Panc1 (cell line): ENCODE data around the gene ZFHX2.

Experiments used
- CTCF ChIP-seq: fragments of 450-650 bp; IDR thresholded peaks from 2 replicates; pipeline ENCODE4 v1.5.1; 2017; ENCODE audit warnings: mild to moderate bottlenecking
- POLR2AphosphoS5 ChIP-seq: IDR thresholded peaks from 2 replicates; pipeline ENCODE4 v1.6.1; 2012; ENCODE audit warnings: mild to moderate bottlenecking, low read depth, low read length, moderate library complexity
- SIN3A ChIP-seq: IDR thresholded peaks from 2 replicates; pipeline ENCODE4 v1.6.1; 2012; ENCODE audit warnings: low read depth, mild to moderate bottlenecking, low read length, moderate library complexity, borderline replicate concordance; ENCODE audit not compliant: insufficient read depth
- TF ChIP-seq, protein P1 (sequence below), 2 experiments: IDR thresholded peaks; 2 replicates each; pipeline ENCODE4 v1.6.1; 2011 to 2012; ENCODE audit warnings: low read depth in 2 of 2, control low read depth in 1 of 2, low read length in 1 of 2, mild to moderate bottlenecking in 1 of 2, moderate library complexity in 1 of 2; ENCODE audit not compliant: insufficient read depth in 1 of 2

DNA sequence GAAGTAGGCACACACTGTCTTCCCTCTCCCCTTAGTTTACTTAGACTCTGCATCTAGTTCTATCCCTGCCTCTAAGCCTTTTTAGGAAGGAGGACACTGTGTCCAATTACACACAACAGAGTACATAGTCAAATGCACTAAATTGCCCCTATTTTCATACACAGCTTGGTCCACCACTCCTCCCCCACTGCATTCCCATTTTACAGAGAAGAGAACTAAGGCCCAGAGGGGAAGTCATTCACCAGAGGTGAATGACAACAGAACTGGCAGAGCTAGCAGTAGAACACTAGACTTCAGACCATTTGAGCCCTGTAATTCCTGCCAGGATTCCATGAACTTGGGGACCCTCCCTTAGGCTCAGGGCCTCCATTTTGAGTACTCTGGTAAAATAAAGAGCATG, 28.2 kb upstream of the ZFHX2 start:
- TF ChIP-seq CTCF (no peak), POLR2AphosphoS5 (no peak), SIN3A (no peak)
- TF ChIP-seq, protein P1, sequence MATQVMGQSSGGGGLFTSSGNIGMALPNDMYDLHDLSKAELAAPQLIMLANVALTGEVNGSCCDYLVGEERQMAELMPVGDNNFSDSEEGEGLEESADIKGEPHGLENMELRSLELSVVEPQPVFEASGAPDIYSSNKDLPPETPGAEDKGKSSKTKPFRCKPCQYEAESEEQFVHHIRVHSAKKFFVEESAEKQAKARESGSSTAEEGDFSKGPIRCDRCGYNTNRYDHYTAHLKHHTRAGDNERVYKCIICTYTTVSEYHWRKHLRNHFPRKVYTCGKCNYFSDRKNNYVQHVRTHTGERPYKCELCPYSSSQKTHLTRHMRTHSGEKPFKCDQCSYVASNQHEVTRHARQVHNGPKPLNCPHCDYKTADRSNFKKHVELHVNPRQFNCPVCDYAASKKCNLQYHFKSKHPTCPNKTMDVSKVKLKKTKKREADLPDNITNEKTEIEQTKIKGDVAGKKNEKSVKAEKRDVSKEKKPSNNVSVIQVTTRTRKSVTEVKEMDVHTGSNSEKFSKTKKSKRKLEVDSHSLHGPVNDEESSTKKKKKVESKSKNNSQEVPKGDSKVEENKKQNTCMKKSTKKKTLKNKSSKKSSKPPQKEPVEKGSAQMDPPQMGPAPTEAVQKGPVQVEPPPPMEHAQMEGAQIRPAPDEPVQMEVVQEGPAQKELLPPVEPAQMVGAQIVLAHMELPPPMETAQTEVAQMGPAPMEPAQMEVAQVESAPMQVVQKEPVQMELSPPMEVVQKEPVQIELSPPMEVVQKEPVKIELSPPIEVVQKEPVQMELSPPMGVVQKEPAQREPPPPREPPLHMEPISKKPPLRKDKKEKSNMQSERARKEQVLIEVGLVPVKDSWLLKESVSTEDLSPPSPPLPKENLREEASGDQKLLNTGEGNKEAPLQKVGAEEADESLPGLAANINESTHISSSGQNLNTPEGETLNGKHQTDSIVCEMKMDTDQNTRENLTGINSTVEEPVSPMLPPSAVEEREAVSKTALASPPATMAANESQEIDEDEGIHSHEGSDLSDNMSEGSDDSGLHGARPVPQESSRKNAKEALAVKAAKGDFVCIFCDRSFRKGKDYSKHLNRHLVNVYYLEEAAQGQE (IDR thresholded peaks at IDR 0.05; ENCODE audit: insufficient read depth in 1 of 2, low read depth in 2 of 2, low read length in 1 of 2): no peak
